Stimulated activated CD4-positive, alpha-beta T cell treated with anti-CD3 and anti-CD28 coated beads, TNF-alpha, amount 100 ng/mL, for 48 hours (primary cell): ENCODE measurements around the gene GASK1A.
A peak's percentile ranks its signal among the peaks of the same experiment; 100 is the strongest.
"Not testable (repeated sequence)": the region's sequence is repeated elsewhere in the genome, so short reads cannot be mapped to it uniquely, and the experiment has no call there.

Experiments
- DNase-seq, 3 donors: peaks; one replicate each; pipeline ENCODE4 v3.0.0-alpha.2; 2020; ENCODE audit warnings: low read depth in 3 of 3

GASK1A gene

DNA sequence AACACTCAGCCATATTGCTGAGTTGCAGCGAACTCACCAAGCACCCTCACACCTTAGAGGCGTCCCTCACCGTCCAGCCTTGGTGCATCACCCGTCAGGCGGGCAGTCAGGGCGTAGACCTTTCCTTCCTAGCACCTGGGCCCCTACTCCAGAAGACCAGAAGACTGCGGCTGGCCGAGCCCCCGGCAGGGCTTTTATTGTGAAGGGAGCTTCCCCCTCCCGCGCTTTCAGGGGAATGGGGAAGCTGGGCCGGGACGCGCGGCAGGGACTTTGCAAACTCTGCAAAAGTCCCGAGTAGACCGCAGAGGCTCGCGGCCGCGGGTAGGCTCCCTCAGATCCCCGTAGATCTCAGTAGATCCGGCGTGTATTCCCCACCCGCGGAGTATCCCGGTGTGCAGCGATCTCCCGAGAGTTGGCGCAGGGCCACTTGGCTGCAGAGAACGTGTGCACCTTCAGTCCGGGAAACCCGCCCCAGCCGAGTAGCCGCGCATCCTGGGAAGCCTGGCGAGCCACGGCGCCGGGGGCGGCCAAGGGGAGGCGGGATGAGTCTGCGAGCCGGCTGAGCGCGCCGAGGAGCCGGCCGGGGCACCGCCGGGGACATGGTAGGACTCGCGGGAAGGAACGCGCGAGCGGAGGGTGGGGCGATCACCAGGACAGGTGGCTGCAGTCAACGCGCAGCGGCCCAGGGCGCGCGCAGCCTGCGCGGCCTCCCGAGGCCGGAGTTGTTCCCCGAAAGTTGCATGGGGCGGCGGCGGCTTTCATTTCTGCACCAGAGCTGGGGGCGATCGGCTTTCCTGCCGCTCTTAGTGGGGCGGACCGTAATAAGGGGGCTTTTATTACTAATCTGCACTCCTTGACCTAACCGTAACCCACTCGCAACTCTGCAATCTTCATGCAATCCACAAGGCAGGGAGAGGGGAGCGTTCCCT is at the start of gene GASK1A:
TSS of gene GASK1A (plus strand) at position 268 of the 929 bp plus-strand sequence. CDS start at position 600, 332 bp downstream.
- DNase-seq, result peak in 1 of 3 donors; percentile 22

- no peak for DNase-seq
Measured at GRCh38 chr3:42934111-42934510, 45.0 kb upstream of the GASK1A start.

DNA sequence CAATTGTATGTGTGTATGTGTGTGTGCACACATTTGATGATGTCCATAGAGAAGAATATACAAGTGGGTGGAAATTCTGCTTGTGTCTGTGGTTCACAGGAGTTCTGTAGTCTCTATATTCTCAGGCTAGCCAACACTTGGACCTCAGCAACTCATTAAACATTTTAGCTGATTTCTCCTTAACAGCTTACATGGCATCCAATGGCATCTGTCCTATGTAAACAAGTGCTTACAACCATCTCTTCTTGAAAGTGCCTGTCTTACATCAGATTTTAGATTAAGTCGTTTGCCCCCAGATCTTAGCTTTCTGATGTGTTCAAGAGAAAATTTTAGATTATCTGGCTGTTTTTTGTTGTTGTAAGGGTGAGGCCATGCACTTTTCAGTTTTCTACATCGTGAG is 44.2 kb upstream of the GASK1A start:
- no peak for DNase-seq

DNA sequence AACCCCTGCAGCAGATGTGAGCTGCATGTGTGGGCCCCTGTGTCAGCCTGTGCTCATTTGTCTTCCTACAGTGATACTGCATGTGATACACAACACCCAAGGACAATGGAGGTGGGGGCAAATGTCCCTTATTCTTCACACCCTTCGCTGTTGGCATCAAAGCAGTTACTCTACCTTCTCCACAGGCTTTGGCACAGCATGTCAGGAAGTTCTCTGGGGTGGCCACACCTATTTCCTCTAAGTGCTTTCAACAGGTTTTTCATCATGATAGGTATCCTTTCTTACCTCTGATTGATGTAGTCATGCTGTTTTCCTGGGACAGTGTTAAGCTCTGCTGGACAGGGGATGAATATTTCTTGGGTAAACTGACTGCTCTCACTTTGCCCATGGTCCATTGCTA is 43.6 kb upstream of the GASK1A start:
- no peak for DNase-seq

GRCh38 chr3:42936157-42936981 is 42.7 kb upstream of the GASK1A start:
- DNase-seq, result no peak

DNA sequence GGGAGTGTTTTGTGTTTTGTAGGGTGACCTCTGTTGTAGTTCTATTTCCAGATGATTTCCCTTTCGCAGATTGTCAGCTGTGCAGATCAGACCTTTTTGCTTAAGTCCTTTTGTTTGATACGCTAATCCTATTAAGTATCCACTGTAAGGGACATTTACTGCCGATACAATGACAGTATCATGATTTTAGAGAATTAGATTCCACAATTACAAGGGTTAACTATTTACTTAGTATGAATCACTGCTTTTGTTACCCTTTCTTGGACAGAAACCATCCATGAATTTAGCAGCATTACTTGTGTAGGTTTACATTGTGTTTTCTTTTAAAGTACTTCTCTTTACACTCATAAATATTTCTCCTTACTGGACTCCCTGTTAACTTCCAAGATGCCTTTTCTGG is 41.8 kb upstream of the GASK1A start:
- DNase-seq, result no peak

DNA sequence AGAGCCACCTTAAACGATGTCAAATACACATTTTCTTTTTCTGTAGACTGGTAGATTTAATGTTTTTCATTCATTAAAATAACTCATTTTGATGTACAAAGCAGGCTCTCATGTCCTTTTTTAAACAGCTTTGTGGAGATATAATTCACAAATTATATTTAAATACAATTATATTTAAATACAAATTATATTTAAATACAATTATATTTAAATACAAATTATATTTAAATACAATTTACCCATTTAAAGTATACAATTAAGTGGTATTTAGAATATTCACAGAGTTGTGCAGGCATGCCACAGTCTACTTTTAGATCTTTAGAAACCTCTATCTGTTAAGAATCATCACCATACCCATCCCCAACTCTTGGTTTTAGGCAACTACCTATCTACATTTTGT is 36.4 kb upstream of the GASK1A start:
- DNase-seq, result no peak

GRCh38 chr3:42946050-42946449 is 33.1 kb upstream of the GASK1A start:
- DNase-seq, result no peak

- DNase-seq, result no peak
Measured at GRCh38 chr3:42957573-42957972, 21.5 kb upstream of the GASK1A start.

- no peak for DNase-seq
Measured at GRCh38 chr3:42960282-42960681, 18.8 kb upstream of the GASK1A start.

GRCh38 chr3:42960786-42961185 is 18.3 kb upstream of the GASK1A start:
- no peak for DNase-seq

- DNase-seq, result peak in 1 of 3 donors; percentile 26
Measured at GRCh38 chr3:42961633-42962032, 17.5 kb upstream of the GASK1A start.

GRCh38 chr3:42963269-42963668 is 15.8 kb upstream of the GASK1A start:
- no peak for DNase-seq

GRCh38 chr3:42964266-42964665 is 14.8 kb upstream of the GASK1A start:
- DNase-seq, result no peak

- no peak for DNase-seq
Measured at GRCh38 chr3:42970557-42970956, 8.6 kb upstream of the GASK1A start.

GRCh38 chr3:42970976-42971772 is 7.9 kb upstream of the GASK1A start:
- no peak for DNase-seq

DNA sequence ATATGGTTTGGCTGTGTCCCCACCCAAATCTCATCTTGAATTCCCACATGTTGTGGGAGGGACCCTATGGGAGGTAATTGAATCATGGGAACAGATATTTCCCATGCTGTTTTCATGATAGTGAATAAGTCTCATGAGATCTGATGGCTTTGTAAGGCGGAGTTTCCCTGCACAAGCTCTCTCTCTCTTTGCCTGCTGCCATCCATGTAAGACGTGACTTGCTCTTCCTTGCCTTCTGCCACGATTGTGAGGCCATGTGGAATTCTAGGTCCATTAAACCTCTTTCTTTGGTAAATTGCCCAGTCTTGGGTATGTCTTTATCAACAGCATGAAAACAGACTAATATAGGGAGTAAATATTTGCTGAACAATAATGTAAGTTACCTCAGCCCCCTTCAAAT is 4.2 kb upstream of the GASK1A start:
- not testable (repeated sequence) for DNase-seq

- DNase-seq, result no peak
Measured at GRCh38 chr3:42975456-42975855, 3.7 kb upstream of the GASK1A start.

- no peak for DNase-seq
Measured at GRCh38 chr3:42975955-42976354, 3.2 kb upstream of the GASK1A start.

DNA sequence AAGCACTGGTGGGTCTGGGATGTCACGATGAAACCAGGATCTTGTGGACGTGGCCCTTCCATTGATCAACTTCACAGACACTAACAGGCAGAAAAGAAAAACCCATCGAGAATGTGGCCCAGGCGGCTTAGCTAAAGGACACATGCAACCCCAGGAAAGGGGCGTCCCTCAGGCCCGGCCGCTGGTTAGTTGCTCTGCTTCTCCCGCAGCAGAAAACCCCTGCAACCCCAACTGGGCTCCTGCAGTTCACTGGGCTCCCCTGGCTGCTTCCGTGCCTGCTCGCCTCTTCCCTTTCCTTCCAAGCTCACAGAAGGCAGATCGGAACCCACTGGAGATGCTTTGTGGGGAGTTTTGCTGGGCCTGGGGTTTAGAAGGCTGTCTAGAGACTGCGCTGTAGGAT is 1.1 kb downstream of the GASK1A start:
- no peak for DNase-seq

GRCh38 chr3:42980909-42981308 is 1.8 kb downstream of the GASK1A start:
- DNase-seq, result no peak
